Measurements from ENCODE around the gene NTM.
"Not testable (repeated sequence)": the region's sequence is repeated elsewhere in the genome, so short reads cannot be mapped to it uniquely, and the experiment has no call there.

NTM gene

DNA sequence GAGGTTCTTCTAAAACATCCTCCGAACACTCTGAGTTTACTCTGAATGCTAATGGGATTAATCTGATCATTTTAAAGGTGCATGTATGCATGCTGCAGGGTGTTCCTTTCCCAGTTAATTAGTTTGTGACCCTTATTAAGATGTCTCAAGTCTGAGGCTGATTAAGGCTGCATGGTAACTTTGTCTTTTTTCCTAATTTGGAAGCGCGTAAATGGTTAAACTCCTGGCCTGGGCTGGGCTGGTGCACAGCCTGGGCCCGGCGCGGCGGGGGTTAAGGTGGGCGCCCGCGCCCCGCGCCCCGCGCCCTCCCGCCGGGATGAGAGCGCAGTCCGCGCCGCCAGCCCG is 539.7 kb downstream of the NTM start:
- no peak for DNase-seq

DNA sequence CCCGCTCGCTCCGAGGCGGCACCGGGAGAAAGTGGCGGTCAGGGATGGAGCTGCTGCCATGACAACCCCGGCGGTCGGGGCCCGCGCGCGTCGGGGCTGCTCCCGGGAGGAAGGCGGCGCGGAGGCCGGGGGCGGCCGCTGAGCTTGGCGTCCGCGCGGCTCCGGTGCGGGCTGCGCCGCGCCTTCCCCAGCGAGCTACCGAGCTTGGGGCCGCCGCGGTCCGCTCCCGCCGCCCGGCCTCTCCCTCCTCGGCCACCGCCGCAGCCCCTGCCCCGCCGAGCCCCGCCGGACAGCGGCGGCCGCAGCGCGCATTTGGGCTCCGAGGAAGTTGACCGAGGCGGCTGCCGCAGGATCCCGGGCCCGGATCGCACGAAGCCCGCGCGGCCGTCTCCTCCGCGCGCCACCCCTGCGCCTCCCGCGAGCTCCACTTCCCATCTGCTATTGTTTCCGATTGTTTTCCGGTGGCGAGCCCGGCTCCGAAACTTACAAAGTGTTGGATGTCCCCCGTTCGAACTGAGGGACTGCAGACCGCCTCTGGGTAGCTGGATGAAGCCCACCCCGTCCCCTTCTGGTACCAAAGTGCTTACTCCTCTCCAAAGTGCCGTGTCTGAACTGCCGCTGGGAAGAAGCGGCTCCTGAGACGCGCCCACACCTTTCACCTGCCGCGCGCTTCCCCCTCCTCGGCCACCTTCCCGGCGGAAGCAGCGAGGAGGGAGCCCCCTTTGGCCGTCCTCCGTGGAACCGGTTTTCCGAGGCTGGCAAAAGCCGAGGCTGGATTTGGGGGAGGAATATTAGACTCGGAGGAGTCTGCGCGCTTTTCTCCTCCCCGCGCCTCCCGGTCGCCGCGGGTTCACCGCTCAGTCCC is 540.3 kb downstream of the NTM start:
- no peak for DNase-seq

DNA sequence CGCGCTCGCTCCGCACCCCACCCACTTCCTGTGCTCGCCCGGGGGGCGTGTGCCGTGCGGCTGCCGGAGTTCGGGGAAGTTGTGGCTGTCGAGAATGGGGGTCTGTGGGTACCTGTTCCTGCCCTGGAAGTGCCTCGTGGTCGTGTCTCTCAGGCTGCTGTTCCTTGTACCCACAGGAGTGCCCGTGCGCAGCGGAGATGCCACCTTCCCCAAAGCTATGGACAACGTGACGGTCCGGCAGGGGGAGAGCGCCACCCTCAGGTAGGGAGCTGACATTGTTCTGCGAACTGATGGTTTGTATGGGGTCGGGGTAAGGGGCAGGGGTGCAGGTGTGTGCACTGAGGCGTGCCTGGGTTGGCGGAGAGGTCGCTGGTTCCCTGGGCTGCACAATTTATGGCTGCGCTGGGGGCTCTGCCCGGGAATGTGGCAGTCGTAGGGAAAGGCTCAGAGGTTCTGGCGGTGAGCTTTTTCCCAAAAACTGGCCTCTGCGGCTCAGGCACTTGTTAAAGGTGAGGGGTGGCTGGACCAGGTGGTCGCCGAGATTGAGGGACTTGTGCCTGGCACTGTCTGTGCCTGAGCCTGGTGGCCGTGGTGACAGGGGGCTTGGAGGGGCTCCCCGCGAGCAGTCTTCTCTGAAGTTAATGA is 541.1 kb downstream of the NTM start:
- not testable (repeated sequence) for DNase-seq

DNA sequence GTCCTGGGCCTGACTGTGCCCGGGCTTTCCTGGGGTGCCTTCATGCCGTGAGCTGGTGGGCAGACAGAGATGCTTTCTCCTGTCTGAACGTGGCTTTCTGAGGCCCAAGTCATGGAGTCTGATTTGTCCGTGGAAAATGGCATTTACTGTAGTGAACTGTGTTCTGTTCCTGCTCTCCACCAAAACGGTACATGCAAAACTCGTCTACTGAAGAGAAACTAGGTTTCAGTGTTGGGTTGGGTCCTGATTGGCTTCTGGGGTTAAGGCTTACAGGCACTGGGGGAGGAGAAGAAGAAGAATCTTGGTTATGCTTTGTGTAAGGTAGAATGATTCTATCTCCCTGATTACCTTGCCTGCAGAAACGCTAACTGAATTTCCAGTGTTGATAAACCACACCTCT is 541.7 kb downstream of the NTM start:
- no peak for DNase-seq

DNA sequence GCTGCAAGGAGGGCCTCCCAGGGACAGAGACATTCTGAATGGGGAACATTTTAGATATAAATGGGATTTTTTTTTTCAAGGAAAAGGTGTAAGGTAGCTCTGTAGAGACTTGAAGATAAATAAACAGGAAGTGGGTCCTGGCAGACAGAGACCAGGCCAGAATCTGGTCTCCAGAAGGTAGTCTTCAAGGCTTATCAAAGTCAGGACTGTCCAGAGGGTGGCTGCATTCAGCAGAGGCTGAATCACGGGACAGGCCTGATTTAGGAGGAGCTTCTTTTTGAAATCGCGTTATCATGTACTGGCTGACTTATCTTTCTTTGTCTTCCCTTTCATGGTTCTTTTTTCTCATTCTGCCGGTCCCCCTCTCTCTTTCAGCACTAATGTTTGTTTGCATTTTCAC is 542.9 kb downstream of the NTM start:
- no peak for DNase-seq

DNA sequence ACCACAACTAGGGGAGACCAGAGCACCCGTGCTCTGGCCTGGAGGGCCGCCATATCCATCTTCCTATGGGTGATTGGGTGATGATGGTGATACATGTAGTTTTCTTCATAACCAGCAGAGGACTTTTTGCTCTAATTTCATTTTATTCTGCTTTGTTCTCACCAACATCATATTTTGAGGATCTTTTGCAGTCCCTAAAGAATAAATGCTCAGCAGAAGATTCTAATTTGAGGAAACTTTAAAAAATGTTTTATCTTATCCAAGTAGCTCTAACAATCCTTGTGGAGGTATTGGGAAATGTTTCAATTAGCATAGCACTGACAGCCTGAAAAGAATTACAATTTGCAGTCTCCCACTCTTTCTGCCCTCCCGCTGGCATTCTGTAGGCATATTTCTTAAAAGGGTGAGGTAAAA is 544.0 kb downstream of the NTM start:
- no peak for DNase-seq

DNA sequence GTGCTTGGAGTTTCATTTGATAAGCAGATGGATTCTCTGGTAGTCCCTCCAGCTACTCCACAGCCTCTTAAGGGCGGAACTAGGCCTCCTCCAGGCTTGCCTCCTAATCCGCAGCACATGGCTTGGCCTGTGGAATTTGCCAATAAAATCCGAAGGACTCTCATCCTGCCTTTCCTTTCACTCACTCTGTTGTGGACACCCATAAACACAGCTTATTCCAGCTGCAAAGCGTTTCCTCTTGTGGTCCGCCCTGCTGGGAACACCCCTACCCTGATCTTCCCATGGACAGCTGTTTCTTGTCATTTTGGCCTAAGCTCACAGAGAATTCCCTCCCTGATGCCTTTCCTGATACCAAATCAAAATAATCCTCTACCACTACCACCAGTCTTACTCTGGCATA is 546.2 kb downstream of the NTM start:
- no peak for DNase-seq

DNA sequence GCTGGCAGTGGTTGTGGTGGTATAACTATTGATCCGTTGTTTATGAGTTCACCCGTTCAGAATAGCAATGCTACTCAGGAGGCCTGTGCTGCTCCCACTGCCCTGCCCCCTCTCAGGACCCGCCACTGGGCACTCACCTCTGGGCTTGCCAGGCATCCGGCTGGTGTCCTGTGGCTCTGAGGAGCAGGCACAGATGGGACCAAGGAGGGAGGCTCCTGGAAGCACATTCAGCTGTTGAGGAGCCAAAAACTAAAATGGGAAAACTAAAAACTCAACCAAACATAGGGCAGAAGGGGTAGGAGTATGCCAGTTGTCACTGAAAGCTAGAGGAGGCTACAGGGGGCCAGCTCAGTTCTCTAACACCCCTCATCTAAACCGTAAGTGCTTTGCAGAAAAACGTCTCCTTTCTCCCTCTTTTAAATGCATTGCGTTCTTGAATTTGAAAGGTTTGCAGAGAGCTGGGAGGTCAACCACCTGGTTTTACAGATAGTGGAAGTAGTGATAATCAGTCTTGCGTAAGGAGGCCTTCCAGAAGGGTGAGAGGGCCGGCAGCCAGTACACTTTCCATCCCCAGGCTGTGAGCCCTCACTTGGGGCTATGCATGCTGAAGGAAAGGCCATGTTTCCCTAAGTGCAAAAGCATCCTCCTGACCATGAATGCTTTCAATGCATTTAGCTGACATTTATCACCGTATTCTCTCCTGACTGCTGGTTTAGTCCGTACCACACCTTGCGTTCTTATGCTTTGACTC is 547.4 kb downstream of the NTM start:
- no peak for DNase-seq

DNA sequence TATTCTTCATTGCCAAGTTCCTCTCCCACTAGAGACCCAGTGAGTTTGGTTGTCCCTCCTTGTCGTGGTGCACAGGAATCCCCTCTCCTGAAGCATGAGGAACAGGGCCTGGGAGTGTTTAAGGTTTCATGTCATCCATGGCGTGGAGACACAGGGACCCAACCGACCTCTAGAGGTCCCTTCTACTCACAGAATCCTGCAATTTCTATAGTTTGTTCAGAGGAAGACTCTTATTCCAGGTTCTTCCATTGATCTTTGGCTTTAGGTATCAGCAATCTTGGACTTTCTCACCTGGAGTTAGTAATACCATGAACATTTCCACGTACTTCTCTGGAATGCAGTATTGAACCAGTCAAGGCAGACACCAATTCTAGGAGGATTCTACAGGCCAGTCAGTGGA is 548.2 kb downstream of the NTM start:
- DNase-seq: no peak

DNA sequence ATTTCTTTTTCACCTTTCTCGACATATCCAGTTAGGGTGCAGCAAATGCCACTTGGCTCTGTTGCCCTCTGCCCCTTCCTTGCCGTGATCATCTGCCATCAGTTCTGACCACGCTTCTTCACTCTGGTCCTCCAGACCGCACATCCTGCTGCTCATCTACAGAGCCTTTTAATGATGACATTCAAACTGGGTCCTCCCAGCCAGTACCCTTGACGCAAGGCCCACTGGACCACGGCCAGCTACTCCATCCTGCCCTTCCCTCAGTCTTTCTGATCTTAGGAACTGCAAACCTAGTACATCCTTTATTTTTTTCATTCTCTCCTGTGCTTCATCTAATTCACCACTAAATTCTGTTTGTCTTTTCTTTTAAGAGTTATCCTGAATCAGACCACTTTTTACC is 551.8 kb downstream of the NTM start:
- DNase-seq: no peak

DNA sequence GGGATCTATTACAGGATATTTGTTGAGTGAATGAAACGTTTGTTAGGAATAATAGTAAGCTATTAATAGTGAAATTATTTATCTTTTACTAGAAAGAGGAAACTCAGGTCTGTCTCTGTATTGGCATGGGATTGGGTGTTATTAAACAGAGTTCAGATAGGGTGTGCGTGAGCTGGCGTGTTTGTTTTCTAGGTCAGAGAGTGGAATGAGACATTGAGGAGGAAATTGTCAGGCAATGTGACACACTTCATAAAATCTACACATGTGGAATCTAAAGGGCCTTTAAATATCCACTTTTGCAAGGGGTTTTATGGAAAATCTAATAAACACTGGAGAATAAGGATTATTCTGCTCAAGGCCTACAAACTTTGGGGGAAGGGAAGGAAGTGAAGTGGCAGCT is 552.9 kb downstream of the NTM start:
- DNase-seq: no peak

DNA sequence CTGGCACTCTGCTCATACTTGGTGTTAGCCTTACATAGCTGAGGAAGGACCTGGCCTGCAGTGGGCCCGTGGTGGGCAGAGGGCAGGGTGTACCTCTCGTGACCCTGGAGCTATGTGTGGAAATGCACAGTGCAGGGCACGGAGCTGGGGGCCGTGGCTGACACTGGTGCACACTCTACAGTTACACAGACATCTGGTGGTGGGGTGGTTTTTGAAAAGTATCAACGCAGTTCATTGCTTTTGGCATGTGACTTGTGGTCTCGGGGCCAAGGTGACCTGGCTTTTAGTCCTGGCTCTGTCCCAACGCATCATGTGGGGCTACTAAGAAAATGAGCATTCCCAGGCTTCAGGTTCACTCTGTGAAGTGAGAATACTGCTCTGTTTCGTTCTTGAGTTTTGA is 553.6 kb downstream of the NTM start:
- no peak for DNase-seq

DNA sequence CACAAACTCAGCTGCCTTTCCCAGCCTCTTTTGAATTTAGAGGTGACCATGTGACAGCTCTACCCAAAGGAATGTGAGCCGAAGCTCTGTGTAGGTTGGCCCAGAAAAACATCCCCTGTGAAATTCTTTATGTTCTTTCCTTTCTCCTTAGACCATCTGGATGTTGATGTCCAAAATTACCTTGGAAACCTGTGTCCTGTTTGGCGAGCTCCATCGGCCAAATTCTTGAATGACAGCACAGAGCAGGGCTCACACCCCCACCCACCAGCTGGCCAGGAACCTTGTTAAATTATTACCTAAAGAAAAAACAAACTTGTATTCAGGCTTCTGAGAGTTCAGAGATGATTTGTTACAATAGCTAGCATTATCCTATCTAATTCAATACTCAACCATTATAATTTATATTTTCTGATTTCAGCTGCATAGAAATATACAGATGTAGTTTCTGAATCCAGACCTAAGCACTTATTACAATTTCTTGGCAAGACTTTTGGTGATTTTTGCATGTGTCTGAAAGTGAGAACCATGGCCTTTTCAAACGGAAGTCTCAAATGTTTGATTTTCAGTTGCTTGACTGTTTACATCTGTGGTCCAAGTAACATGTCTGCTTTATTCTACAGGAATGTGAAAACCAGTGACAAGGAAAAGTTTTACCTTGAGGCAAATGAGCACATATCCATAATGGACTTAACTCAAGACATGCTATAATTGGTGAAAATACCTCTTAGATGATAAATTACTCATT is 554.2 kb downstream of the NTM start:
- DNase-seq: no peak

DNA sequence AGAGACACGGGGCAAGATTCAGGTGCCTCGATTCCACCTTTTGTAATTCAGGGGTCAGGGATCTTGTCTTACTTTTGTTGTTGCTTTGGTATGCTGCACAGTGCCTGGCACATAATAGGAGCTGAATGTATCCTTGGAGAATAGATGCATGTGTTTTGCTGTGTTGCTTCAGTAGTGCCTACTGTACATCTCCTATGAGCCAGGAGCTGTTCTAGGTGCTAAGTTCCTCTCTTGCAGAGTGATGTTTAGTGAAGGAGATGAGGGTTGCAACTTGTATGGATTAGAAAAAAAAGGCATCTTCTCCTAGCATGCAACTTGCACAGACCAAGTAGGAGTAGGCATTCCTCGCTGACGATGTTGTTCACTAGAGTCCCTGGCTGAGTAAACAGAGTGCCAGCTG is 555.4 kb downstream of the NTM start:
- no peak for DNase-seq

DNA sequence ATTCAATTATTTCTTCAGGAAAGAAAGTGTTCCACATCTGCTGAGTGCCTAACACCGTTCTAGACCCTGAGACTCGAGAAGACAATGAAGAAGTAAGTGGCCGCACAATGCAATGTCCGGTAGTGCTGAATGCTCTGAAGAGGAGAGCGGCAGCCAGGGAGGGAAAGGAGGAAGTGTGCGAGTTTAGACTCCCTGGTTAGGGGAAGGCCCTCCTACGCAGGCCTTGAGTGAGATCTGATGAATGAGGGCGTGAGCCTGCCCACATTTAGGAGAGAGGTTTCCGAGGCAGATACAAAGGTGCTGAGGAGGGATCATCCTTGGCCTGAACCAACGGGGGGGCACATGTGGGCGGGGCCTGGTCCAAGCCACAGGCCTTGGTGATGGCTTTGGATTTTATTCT is 558.6 kb downstream of the NTM start:
- DNase-seq: no peak

DNA sequence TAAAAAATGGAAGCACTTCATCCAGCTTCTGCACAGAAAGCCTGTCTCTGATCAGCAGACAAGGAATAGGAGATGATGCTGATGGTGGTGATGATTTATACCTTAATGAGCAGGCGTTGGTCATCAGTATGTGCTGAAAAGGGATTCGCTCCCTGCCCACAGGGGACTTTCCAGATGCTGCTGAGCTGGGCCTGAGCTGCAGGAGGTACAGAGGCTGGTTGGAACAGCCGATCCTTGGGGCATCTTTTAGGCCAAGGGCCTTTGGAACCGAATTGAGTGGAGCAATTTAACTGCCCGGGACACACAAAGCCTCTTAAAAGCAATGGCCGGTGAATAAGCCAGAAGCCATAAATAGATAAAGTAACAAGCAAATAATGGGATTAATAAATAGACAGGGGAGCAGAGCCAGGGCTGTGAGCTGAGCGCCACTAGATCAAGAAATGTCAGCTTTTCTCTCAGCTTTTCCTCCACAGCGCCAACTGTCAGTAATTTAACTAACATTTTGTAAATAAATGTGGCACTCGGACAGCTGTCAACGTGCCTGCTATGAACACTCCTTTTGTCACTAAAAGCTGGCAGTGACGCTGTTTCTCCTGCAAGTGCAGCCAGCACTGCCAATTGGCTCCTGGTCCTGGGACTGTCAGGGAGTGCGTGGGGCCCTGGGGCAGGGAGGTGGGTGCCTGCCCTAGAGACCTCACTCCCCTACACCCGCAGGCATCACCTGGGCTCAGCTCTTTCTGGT is 562.3 kb downstream of the NTM start:
- DNase-seq: no peak

DNA sequence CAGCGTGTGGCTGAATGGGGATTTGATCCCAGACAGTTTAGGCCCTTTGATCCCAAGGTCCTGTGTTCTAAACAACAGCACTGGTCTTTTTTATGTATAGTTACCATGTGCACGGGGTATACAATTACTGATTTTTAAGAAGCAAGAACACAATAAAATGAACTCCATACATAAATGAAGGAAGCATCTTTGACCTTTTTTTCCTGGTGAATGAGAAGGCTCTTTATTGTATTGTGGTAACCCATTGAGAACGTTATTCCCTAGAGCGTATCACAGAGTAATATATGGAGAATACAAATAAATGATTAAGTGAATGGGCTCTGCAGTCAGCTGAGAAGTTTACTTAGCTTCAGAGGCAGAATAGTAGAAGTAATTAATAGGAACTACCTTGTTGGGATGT is 563.6 kb downstream of the NTM start:
- no peak for DNase-seq

DNA sequence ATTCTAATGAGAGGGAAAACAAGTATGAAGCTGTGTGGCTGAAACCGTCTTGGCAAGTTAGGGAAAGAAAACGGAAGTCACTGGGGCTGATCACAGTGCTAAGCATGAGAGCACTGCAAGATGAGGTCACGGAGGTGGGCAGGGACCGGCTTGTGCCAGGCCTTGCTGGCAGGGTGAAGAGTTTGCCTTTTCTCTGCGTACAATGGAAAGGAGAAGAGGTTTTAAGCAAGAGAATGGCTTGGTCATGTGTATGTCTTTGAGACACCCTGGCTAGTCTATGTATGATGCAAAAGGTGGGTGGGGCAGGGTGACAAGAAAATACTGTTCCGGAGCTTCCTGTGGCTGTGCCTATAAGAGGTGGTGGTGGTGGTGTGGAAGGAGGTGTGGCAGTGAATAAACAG is 567.9 kb downstream of the NTM start:
- no peak for DNase-seq

DNA sequence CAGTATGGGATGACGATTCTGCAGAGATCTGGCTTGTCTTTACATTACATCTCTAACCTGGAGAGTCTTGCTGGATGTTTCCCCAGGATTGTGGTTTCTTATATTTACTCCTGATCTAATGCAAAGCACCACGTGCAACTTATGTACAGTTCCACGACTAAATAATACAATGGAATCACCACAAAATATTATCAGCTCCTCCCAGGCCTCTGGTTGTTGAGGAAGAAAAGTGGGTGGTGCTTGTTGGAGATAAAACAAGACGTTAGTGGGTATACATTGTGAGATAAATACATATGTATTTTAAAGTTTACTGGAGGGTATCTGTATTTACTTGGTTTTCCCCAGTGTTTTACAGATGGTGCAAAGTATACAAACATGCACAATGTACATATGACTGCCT is 569.7 kb downstream of the NTM start:
- DNase-seq: no peak

DNA sequence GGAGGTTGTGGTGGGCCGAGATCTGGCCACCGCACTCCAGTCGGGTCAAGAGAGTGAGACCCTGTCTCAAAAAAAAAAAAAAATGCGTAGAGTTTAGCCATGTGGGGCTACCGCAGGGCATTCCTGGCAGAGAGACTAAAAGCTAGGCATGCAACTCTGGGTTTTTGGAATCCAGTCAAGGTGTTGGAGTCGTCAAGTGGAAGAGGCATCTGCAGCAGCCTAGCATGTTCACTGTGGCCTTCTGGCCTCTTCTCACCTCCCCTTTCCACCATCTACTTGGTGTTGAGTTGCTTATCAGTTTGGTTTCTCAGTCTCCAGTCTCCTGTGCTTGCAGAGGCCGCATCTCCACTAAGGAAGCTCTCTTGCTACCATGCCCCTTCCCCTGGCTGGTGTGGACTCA is 572.5 kb downstream of the NTM start:
- DNase-seq: no peak

DNA sequence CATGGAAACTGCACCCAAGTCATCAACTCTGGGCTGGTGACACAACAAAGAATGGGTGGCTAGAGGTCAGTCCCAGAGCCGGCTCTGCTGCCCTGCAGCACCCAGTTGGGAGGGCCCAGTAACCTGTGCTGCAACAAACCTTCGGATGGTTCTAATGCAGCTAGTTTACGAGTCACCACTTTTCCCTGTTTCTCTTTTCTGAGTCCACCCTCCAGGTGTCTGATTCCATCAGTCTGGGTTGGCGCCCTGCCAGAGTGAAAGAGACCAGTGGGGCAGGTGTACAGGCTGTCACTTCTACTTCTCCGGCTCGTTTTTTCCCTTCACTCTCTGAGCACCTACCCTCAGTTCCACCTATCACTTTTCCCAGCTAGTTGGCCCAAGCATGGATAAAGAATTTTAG is 572.9 kb downstream of the NTM start:
- DNase-seq: no peak

DNA sequence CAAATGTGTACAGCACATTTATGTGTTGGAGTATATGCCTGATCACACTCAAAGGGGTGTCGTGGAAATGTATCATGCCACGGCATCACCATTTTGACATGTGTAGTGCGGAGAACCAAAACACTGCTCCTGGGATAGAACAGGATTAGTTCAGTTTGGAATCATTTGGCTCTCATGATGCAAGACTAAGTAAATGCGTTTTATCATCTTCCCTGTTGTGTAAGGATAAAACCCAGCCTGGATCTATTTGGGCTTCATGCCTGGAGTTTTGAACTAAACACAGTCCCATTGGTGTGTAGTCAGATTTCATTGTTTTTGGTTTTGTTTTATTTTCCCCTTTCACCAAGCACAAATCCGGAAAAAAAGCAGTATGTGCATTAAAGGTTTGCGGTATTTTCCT is 574.3 kb downstream of the NTM start:
- no peak for DNase-seq

DNA sequence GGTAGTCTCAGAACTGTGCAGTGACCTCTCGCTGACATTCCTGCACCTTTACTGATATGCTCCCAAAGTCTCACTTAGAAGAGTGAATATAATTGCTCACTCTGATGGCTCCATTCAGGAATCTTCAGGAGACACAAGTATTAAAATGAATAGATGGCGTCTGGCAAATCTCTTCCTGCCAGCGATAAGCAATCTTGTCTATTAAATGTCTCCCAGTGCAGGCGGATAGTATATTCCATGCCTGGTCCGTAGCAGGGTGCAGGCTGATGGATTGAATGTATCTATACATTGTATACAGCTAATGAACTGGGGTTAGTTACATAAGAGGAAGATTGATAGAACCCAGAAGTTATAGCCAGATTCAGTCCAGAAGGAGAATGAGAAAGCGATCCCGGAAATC is 575.3 kb downstream of the NTM start:
- no peak for DNase-seq
